OCI-LY1 (cell line): Measurements from ENCODE around the gene LINGO1.

ENCODE experiments used
- EZH2 ChIP-seq: fragments of 200-600 bp; sonication (generic), shearing (Covaris generic); IDR thresholded peaks from 2 replicates; pipeline ENCODE4 v1.8.0; 2017; ENCODE audit warnings: borderline replicate concordance, mixed run types, mild to moderate bottlenecking, antibody characterized with exemption, low read length, moderate library complexity, mixed read lengths
- TF ChIP-seq, protein P1 (sequence below): fragments of 200-600 bp; sonication (generic), shearing (Covaris generic); IDR thresholded peaks from 2 replicates; pipeline ENCODE4 v1.5.1; 2017; ENCODE audit warnings: mild to moderate bottlenecking, antibody characterized with exemption, low read length, moderate library complexity, mixed read lengths

DNA sequence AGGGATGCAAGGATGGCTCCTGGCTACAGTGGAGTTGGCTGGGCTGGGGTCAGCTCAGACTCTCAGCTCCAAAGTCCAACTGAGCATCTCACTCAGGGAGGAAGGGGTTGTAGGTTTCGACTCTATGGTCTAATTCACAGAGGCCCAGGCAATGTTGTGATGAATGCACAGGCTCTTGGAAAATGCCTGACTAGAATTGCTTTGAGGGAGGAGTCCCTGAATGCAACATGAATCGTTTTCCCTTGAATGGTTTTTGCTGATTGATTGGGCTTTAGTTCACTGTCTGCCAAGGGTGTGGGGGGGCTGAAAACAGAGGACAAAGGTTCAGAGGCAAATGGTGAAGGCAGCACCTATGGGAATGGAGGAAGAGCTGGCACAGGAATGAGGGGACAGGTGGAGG, 48.6 kb upstream of the LINGO1 start:
- TF ChIP-seq, protein P1, sequence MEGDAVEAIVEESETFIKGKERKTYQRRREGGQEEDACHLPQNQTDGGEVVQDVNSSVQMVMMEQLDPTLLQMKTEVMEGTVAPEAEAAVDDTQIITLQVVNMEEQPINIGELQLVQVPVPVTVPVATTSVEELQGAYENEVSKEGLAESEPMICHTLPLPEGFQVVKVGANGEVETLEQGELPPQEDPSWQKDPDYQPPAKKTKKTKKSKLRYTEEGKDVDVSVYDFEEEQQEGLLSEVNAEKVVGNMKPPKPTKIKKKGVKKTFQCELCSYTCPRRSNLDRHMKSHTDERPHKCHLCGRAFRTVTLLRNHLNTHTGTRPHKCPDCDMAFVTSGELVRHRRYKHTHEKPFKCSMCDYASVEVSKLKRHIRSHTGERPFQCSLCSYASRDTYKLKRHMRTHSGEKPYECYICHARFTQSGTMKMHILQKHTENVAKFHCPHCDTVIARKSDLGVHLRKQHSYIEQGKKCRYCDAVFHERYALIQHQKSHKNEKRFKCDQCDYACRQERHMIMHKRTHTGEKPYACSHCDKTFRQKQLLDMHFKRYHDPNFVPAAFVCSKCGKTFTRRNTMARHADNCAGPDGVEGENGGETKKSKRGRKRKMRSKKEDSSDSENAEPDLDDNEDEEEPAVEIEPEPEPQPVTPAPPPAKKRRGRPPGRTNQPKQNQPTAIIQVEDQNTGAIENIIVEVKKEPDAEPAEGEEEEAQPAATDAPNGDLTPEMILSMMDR = no peak
- no peak for TF ChIP-seq EZH2
